GM12872 (cell line): ENCODE results near the gene EPHB3.

Source experiments
- CTCF ChIP-seq: IDR thresholded peaks from 3 replicates; pipeline ENCODE4 v1.5.1; 2011; ENCODE audit warnings: low read depth, mild to moderate bottlenecking, low read length, moderate library complexity; ENCODE audit not compliant: insufficient read depth

EPHB3 gene

GRCh38 chr3:184608209-184608608 lies 46.6 kb downstream of the EPHB3 start:
- TF ChIP-seq CTCF, result no peak

- TF ChIP-seq CTCF, result no peak
Measured at GRCh38 chr3:184609476-184610244, 48.1 kb downstream of the EPHB3 start.

GRCh38 chr3:184610245-184610871 lies 48.8 kb downstream of the EPHB3 start:
- TF ChIP-seq CTCF, result no peak

- TF ChIP-seq CTCF, result no peak
Measured at GRCh38 chr3:184611607-184612281, 50.2 kb downstream of the EPHB3 start.

- TF ChIP-seq CTCF, result no peak
Measured at GRCh38 chr3:184615396-184615795, 53.8 kb downstream of the EPHB3 start.

- TF ChIP-seq CTCF, result no peak
Measured at GRCh38 chr3:184616436-184616835, 54.9 kb downstream of the EPHB3 start.

GRCh38 chr3:184618811-184619210 lies 57.2 kb downstream of the EPHB3 start:
- TF ChIP-seq CTCF, result no peak
